ENCODE results near the gene CAMK2A. TPM values are rescaled to one million over a fixed set of nuclear protein-coding genes. Genes with fewer than 3 reads are reported as not detected.

CAMK2A gene
- total RNA-seq, 1 donor from 2014 or later, result not detected

GRCh38 chr5:150325426-150325825 lies 35.9 kb upstream of the CAMK2A start:
- Mint-ChIP-seq H3K4me1 (ENCODE audit: unreplicated experiment) (peaks cover 4% of the 10 kb centered on the region), H3K27me3 (ENCODE audit: unreplicated experiment) (no peaks in the 10 kb centered on the region)
- no peak for TF ChIP-seq CTCF (IDR thresholded peaks at IDR 0.05)

GRCh38 chr5:150323819-150324218 lies 34.2 kb upstream of the CAMK2A start:
- Mint-ChIP-seq H3K36me3 (ENCODE audit: unreplicated experiment) (no peaks in the 10 kb centered on the region), H3K4me1 (ENCODE audit: unreplicated experiment) (peaks cover 20% of the 10 kb centered on the region), H3K27ac (ENCODE audit: unreplicated experiment) (no peak overlapping the region)

More at GRCh38 chr5:150325426-150325825, 35.9 kb upstream of the CAMK2A start:
- H3K4me3 Mint-ChIP-seq (ENCODE audit: unreplicated experiment), result no peak overlapping the region
- no peak overlapping the region for H3K27ac Mint-ChIP-seq (ENCODE audit: unreplicated experiment)
- H3K9me3 Mint-ChIP-seq (ENCODE audit: unreplicated experiment), result peaks cover 3% of the 10 kb centered on the region
- H3K36me3 Mint-ChIP-seq (ENCODE audit: unreplicated experiment), result no peaks in the 10 kb centered on the region
- no peak for DNase-seq (ENCODE audit: extremely low spot score, unreplicated experiment)

GRCh38 chr5:150323092-150323491 lies 33.5 kb upstream of the CAMK2A start:
- Mint-ChIP-seq H3K27me3 (ENCODE audit: unreplicated experiment) (no peaks in the 10 kb centered on the region), H3K27ac (ENCODE audit: unreplicated experiment) (no peak overlapping the region), H3K36me3 (ENCODE audit: unreplicated experiment) (no peaks in the 10 kb centered on the region), H3K4me1 (ENCODE audit: unreplicated experiment) (peaks cover 27% of the 10 kb centered on the region), H3K9me3 (ENCODE audit: unreplicated experiment) (peaks cover 3% of the 10 kb centered on the region), H3K4me3 (ENCODE audit: unreplicated experiment) (no peak overlapping the region)
- TF ChIP-seq CTCF (IDR thresholded peaks at IDR 0.05), result no peak
- no peak for DNase-seq (ENCODE audit: extremely low spot score, unreplicated experiment)

More at GRCh38 chr5:150323819-150324218, 34.2 kb upstream of the CAMK2A start:
- Mint-ChIP-seq H3K27me3 (ENCODE audit: unreplicated experiment) (no peaks in the 10 kb centered on the region), H3K9me3 (ENCODE audit: unreplicated experiment) (peaks cover 3% of the 10 kb centered on the region), H3K4me3 (ENCODE audit: unreplicated experiment) (no peak overlapping the region)
- DNase-seq (ENCODE audit: extremely low spot score, unreplicated experiment), result no peak
- no peak for TF ChIP-seq CTCF (IDR thresholded peaks at IDR 0.05)

GRCh38 chr5:150322202-150322601 lies 32.6 kb upstream of the CAMK2A start:
- Mint-ChIP-seq H3K27me3 (ENCODE audit: unreplicated experiment) (no peaks in the 10 kb centered on the region), H3K27ac (ENCODE audit: unreplicated experiment) (no peak overlapping the region), H3K36me3 (ENCODE audit: unreplicated experiment) (no peaks in the 10 kb centered on the region), H3K9me3 (ENCODE audit: unreplicated experiment) (peaks cover 3% of the 10 kb centered on the region), H3K4me1 (ENCODE audit: unreplicated experiment) (peaks cover 36% of the 10 kb centered on the region), H3K4me3 (ENCODE audit: unreplicated experiment) (no peak overlapping the region)
- DNase-seq (ENCODE audit: extremely low spot score, unreplicated experiment), result no peak
- no peak for TF ChIP-seq CTCF (IDR thresholded peaks at IDR 0.05)

- DNase-seq (ENCODE audit: extremely low spot score, unreplicated experiment), result no peak
- Mint-ChIP-seq H3K9me3 (ENCODE audit: unreplicated experiment) (peaks cover 3% of the 10 kb centered on the region), H3K36me3 (ENCODE audit: unreplicated experiment) (no peaks in the 10 kb centered on the region), H3K27me3 (ENCODE audit: unreplicated experiment) (no peaks in the 10 kb centered on the region), H3K27ac (ENCODE audit: unreplicated experiment) (no peak overlapping the region), H3K4me3 (ENCODE audit: unreplicated experiment) (no peak overlapping the region), H3K4me1 (ENCODE audit: unreplicated experiment) (peaks cover 40% of the 10 kb centered on the region)
- no peak for TF ChIP-seq CTCF (IDR thresholded peaks at IDR 0.05)
Observed at GRCh38 chr5:150321784-150322183, 32.2 kb upstream of the CAMK2A start.

Data from osteocyte (in vitro differentiated cells).